Lung (tissue), 12 donors: Measurements from ENCODE around the gene SPECC1L. TPM values are rescaled to one million over a fixed set of nuclear protein-coding genes. Genes with fewer than 3 reads are reported as not detected.

Experiments used
- ATAC-seq: fragments of 200-7000 bp; cut with Tn5 transposase; one replicate; pipeline ENCODE4 v1.9.1; 2020; ENCODE audit warnings: moderate number of reproducible peaks; ENCODE audit not compliant: insufficient read depth, low FRiP score
- DNase-seq, 3 donors: peaks; one replicate each; pipeline ENCODE4 v3.0.0-alpha.2; 2013 to 2017
- H3K27ac ChIP-seq, 2 donors: one replicate each; pipeline ENCODE4 v1.5.1; 2013; ENCODE audit warnings: mild to moderate bottlenecking in 2 of 2, moderate library complexity in 2 of 2, control low read depth in 1 of 2, inconsistent platforms in 1 of 2, low read depth in 1 of 2, low read length in 1 of 2
- H3K27me3 ChIP-seq, 3 donors: one replicate each; pipeline ENCODE4 v1.5.1; 2013; ENCODE audit warnings: low read length in 2 of 3; ENCODE audit not compliant: control insufficient read depth in 3 of 3, insufficient read depth in 3 of 3
- H3K36me3 ChIP-seq, 4 donors: one replicate each; pipeline ENCODE4 v1.5.1; 2013; ENCODE audit warnings: low read length in 4 of 4, mild to moderate bottlenecking in 1 of 4, moderate library complexity in 1 of 4; ENCODE audit not compliant: control insufficient read depth in 4 of 4, insufficient read depth in 4 of 4
- H3K4me1 ChIP-seq, 5 donors: one replicate each; pipeline ENCODE4 v1.5.1; 2013; ENCODE audit warnings: low read length in 5 of 5, mild to moderate bottlenecking in 2 of 5, moderate library complexity in 1 of 5; ENCODE audit not compliant: control insufficient read depth in 5 of 5, insufficient read depth in 5 of 5
- H3K4me3 ChIP-seq: one replicate; pipeline ENCODE4 v1.5.1; 2013; ENCODE audit warnings: mild to moderate bottlenecking, control low read depth, moderate library complexity
- H3K9ac ChIP-seq, 2 donors: one replicate each; pipeline ENCODE4 v1.5.1; 2013; ENCODE audit warnings: low read length in 2 of 2, control low read depth in 1 of 2; ENCODE audit not compliant: insufficient read depth in 1 of 2
- H3K9me3 ChIP-seq, 4 donors: one replicate each; pipeline ENCODE4 v1.5.1; 2013; ENCODE audit warnings: low read length in 3 of 4, mild to moderate bottlenecking in 1 of 4, moderate library complexity in 1 of 4; ENCODE audit not compliant: control insufficient read depth in 4 of 4, insufficient read depth in 3 of 4
- CTCF ChIP-seq: IDR thresholded peaks from 2 replicates; pipeline ENCODE4 v1.5.1; 2012; ENCODE audit warnings: mild to moderate bottlenecking; ENCODE audit errors: control extremely low read depth, extremely low read depth
- WGBS, 2 donors: extraction: QIAGEN DNeasy Blood & Tissue Kit; methylation state at CpG; one replicate each; pipeline ENCODE4 v1.1.7; 2013; 5-methylcytosine and 5-hydroxymethylcytosine counted together
- polyA plus RNA-seq, 2 donors: library from polyadenylated mRNA; stranded (reverse); fragments of 200-250 nt; gene quantifications; one replicate each; pipeline ENCODE4 v1.2.1, GENCODE V29; 2013
- total RNA-seq, 2 donors: library from RNA; depleted of rRNA in 1 of 2; stranded (reverse); fragments of >200 nt in 1 of 2; gene quantifications; one replicate each; pipeline ENCODE4 v1.2.1, GENCODE V29; 2014 to 2021
- donor health status: control.
- donor health status: control.
- donor health status: Bipolar disorder and iron deficiency.
- donor health status: healthy.
- donor health status: DM: yes; HTN: yes; CAD: no.

Gene SPECC1L
- total and polyA plus RNA-seq, 4 donors: 10.4 to 83.9 (median 37.8) TPM

- WGBS, 2 donors: 63 to 64% methylated on average over 7 of the region's 7 CpGs
- DNase-seq (no peak), ATAC-seq (no peak)
- Histone ChIP-seq H3K36me3 (peaks cover 3 to 25% (median 15%) of the 10 kb centered on the region in 4 donors), H3K9me3 (no peaks in the 10 kb centered on the region), H3K4me3 (no peak overlapping the region), H3K4me1 (peaks cover 0 to 21% (median 0%) of the 10 kb centered on the region in 5 donors), H3K27me3 (peaks cover 0 to 2% (median 0%) of the 10 kb centered on the region in 3 donors), H3K27ac (peak overlapping the region in 1 of 2 donors; percentile 49), H3K9ac (no peak overlapping the region)
- TF ChIP-seq CTCF: no peak
Measured at GRCh38 chr22:24419475-24419850, 148.8 kb downstream of the SPECC1L start.

GRCh38 chr22:24420072-24420976, 149.7 kb downstream of the SPECC1L start:
- Histone ChIP-seq H3K9ac (no peak overlapping the region), H3K36me3 (peaks cover 2 to 21% (median 11%) of the 10 kb centered on the region in 4 donors), H3K4me3 (no peak overlapping the region), H3K27me3 (peaks cover 0 to 5% (median 0%) of the 10 kb centered on the region in 3 donors), H3K27ac (peak overlapping the region in 1 of 2 donors; percentile 65), H3K4me1 (peaks cover 0 to 22% (median 0%) of the 10 kb centered on the region in 5 donors), H3K9me3 (no peaks in the 10 kb centered on the region)
- ATAC-seq: no peak
- 51 to 66% methylated on average over 18 of the region's 18 CpGs for WGBS, 2 donors
- no peak for TF ChIP-seq CTCF
- peak in 2 of 3 donors; percentile 44 to 62 for DNase-seq

- peaks cover 0 to 9% (median 0%) of the 10 kb centered on the region in 3 donors for H3K27me3 ChIP-seq
- H3K4me3 ChIP-seq: no peak overlapping the region
- H3K4me1 ChIP-seq: peaks cover 0 to 25% (median 0%) of the 10 kb centered on the region in 5 donors
- 60 to 86% methylated on average over 11 of the region's 11 CpGs for WGBS, 2 donors
- TF ChIP-seq CTCF: no peak
- ATAC-seq: no peak
- DNase-seq: no peak
- no peak overlapping the region for H3K9ac ChIP-seq
- H3K9me3 ChIP-seq: no peaks in the 10 kb centered on the region
- peaks cover 0 to 15% (median 7%) of the 10 kb centered on the region in 4 donors for H3K36me3 ChIP-seq
- no peak overlapping the region for H3K27ac ChIP-seq
Measured at GRCh38 chr22:24420977-24421343, 150.3 kb downstream of the SPECC1L start.
